Eye (tissue), 1 donor: ENCODE results near the gene RPTOR.
A peak's percentile ranks its signal among the peaks of the same experiment; 100 is the strongest.
"Not testable (repeated sequence)": the region's sequence is repeated elsewhere in the genome, so short reads cannot be mapped to it uniquely, and the experiment has no call there.

Experiments used
- DNase-seq: peaks from one replicate; pipeline ENCODE4 v3.0.0-alpha.2; 2015

RPTOR gene

GRCh38 chr17:80872501-80873306 lies 328.1 kb downstream of the RPTOR start:
- DNase-seq: no peak

GRCh38 chr17:80873307-80873951 lies 328.8 kb downstream of the RPTOR start:
- DNase-seq: peak; percentile 84

DNA sequence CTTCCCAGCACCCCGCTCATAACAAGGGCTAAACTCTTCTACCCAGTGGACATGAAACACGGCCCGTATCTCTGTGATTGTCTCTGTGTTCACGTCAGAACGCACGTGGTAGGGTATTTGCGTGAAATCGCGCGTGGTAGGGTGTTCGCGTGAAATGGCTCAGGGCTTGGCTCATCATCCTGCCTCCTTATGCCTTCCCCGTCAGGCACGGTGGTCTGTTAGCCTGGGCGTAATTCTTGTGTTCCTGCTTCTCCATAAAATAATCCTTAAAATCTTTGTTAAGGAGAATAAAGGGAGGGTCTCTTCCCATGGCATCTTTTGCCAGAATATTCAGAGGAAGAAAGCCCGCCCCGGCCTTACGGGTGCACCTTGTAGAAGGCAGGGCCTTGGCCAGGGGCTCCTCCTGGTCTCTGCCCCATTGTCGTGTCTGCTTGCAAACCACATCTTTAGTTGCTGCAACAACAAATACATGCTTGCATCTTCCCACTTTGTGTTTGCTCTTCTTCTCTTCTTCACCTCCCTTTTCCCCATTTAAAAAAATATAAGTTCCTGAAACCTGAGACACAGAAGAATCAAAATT lies 330.3 kb downstream of the RPTOR start:
- no peak for DNase-seq

GRCh38 chr17:80875480-80875995 lies 330.9 kb downstream of the RPTOR start:
- DNase-seq: not testable (repeated sequence)

DNA sequence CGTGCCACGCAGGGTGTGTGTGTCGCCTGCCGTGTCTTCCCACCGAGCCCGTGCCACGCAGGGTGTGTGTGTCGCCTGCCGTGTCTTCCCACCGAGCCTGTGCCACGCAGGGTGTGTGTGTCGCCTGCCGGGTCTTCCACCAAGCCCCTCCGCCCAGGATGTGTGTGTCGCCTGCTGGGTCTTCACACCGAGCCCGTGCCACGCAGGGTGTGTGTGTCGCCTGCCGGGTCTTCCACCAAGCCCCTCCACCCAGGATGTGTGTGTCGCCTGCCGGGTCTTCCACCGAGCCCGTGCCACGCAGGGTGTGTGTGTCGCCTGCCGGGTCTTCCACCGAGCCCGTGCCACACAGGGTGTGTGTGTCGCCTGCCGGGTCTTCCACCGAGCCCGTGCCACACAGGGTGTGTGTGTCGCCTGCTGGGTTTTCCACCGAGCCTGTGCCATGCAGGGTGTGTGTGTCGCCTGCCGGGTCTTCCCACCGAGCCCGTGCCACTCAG lies 331.9 kb downstream of the RPTOR start:
- not testable (repeated sequence) for DNase-seq

- DNase-seq: no peak
Measured at GRCh38 chr17:80876950-80877728, 332.5 kb downstream of the RPTOR start.

- peak; percentile 60 for DNase-seq
Measured at GRCh38 chr17:80877729-80878303, 333.2 kb downstream of the RPTOR start.

- no peak for DNase-seq
Measured at GRCh38 chr17:80878876-80879722, 334.5 kb downstream of the RPTOR start.

GRCh38 chr17:80879723-80880647 lies 335.3 kb downstream of the RPTOR start:
- DNase-seq: no peak

- no peak for DNase-seq
Measured at GRCh38 chr17:80880648-80880985, 336.0 kb downstream of the RPTOR start.

GRCh38 chr17:80881306-80881705 lies 336.7 kb downstream of the RPTOR start:
- DNase-seq: no peak

GRCh38 chr17:80882323-80882722 lies 337.7 kb downstream of the RPTOR start:
- no peak for DNase-seq

- DNase-seq: no peak
Measured at GRCh38 chr17:80882926-80883685, 338.5 kb downstream of the RPTOR start.

- DNase-seq: no peak
Measured at GRCh38 chr17:80883831-80884735, 339.4 kb downstream of the RPTOR start.

GRCh38 chr17:80884811-80885210 lies 340.2 kb downstream of the RPTOR start:
- no peak for DNase-seq

- DNase-seq: no peak
Measured at GRCh38 chr17:80885947-80886582, 341.4 kb downstream of the RPTOR start.

DNA sequence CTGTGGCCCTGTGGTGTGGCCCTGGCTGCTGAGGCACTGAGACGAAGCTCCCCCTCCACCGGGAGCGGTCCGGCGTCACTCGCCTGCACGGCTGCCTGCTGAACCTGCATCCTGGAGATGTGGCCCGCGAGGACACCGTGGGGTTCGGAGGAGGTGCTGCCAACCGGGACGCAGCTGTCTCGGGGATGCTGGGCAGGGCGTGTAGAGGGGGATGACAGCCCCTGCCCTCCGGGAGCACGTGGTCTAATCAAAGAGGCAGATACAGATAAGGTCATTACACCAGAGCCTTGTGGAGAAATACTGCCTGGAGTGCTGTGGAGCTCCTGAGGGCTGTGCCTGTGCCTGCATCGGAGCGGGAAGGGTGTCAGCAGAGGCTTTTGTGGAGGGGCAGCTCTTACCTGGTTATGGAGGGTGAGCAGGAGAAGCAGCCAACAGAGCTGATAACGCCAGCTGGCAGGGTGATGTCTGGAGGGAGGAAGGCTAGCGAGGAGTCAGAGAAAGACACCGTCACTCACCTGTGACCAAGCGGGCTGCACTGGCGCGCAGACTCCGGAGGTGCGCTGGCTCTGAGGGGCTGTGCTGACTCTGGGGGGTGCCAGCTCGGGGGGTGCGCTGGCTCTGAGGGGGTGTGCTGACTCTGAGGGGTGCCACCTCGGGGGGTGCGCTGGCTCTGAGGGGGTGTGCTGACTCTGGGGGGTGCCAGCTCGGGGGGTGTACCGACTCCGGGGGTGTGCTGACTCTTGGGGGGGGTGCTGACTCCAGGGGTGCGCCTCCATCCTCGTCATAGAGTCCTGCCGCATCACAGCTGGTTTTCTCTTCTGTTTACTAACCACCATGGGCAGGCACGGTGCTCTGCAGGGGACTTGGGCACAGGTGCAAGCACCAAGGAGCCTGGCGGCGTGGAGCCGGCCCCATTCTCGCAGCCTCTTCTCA lies 342.3 kb downstream of the RPTOR start:
- no peak for DNase-seq
